22Rv1 (cell line): ENCODE results near the gene NAA35.

Experiments used
- CTCF ChIP-seq: fragments of 450-650 bp; IDR thresholded peaks from 2 replicates; pipeline ENCODE4 v1.5.1; 2017; ENCODE audit warnings: mild to moderate bottlenecking
- ZFX ChIP-seq: fragments of 450-650 bp; IDR thresholded peaks from 2 replicates; pipeline ENCODE4 v1.6.1; 2017; ENCODE audit warnings: antibody characterized with exemption, borderline replicate concordance

DNA sequence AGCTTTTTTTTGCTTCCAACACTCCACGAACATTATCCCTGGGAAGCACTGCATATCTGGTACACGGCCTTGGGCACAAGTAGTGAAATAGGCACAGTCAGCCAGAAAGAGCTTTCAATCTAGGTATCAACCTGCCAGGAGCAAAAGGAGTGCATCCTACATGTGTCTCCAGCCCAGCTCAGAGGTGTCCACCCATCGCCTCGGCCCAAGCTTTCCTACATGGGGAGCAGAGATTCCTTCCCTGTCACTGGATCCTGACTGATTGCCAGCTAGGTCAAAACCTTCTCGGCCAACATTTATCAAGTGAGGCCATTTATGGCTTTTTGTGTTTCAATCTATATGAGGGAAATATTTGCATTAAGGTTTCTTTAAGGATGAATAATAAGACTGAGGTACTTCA is 102.6 kb downstream of the NAA35 start:
- TF ChIP-seq CTCF (no peak), ZFX (no peak)
